ENCODE results near the gene TYRO3.

- TF ChIP-seq CTCF (IDR thresholded peaks at IDR 0.05; ENCODE audit: insufficient read depth, low read length) (no peak), POLR2AphosphoS5 (IDR thresholded peaks at IDR 0.05; ENCODE audit: low read depth) (no peak)
Observed at GRCh38 chr15:41546851-41547786, 11.9 kb upstream of the TYRO3 start.

Data from HL-60 (cell line).